Calu3 (cell line): ENCODE measurements around the gene ZBTB20. TPM values are rescaled to one million over a fixed set of nuclear protein-coding genes. Genes with fewer than 3 reads are reported as not detected.

Experiments
- BruUV-seq: library from RNA; stranded (reverse); fragments of 400-500 nt; replicated peaks from 2 replicates; lab custom pipeline; 2021; lab: Mats Ljungman, UMichigan
- CTCF ChIA-PET: fragments of 300-600 bp; sonication (Branson Sonifier 250); formaldehyde crosslinking; loops from one replicate; lab custom pipeline; 2022; ENCODE audit warnings: antibody characterized with exemption; lab: Charles Lee
- DNase-seq: peaks from one replicate; pipeline ENCODE4 v3.0.0; 2022
- H3K27ac Mint-ChIP-seq: one replicate; pipeline ENCODE4 v1.8.0; 2022; ENCODE audit warnings: mixed read lengths; ENCODE audit not compliant: unreplicated experiment
- H3K27me3 Mint-ChIP-seq: one replicate; pipeline ENCODE4 v1.8.0; 2022; ENCODE audit warnings: mixed read lengths; ENCODE audit not compliant: unreplicated experiment
- H3K36me3 Mint-ChIP-seq: one replicate; pipeline ENCODE4 v1.8.0; 2022; ENCODE audit warnings: mild to moderate bottlenecking, moderate library complexity, mixed read lengths; ENCODE audit not compliant: insufficient read depth, unreplicated experiment
- H3K4me1 Mint-ChIP-seq: one replicate; pipeline ENCODE4 v1.8.0; 2022; ENCODE audit warnings: mild to moderate bottlenecking, low read depth, mixed read lengths; ENCODE audit not compliant: unreplicated experiment
- H3K4me3 Mint-ChIP-seq: one replicate; pipeline ENCODE4 v1.8.0; 2022; ENCODE audit warnings: mild to moderate bottlenecking, low read depth, moderate library complexity, mixed read lengths; ENCODE audit not compliant: unreplicated experiment
- H3K9me3 Mint-ChIP-seq: one replicate; pipeline ENCODE4 v1.8.0; 2022; ENCODE audit warnings: low read depth, mixed read lengths; ENCODE audit not compliant: unreplicated experiment
- CTCF ChIP-seq: fragments of 200-600 bp; IDR thresholded peaks from one replicate; pipeline ENCODE4 v1.8.0; 2022; ENCODE audit warnings: antibody characterized with exemption; ENCODE audit not compliant: unreplicated experiment
- intact Hi-C: fragments of 100-400 bp; cut with micrococcal nuclease; formaldehyde crosslinking; loops from one replicate; pipeline ENCODE4 v1.10.0; 2022; ENCODE audit not compliant: unreplicated experiment
- total RNA-seq: library from RNA; stranded (reverse); gene quantifications from 2 replicates; pipeline ENCODE4 v1.2.3, GENCODE V29; 2022

The ZBTB20 gene
- total RNA-seq, 1 experiment from 2014 or later, result 24.1 TPM

GRCh38 chr3:114510201-114510600 lies 636.9 kb downstream of the ZBTB20 start:
- Mint-ChIP-seq H3K4me1 (peaks cover 13% of the 10 kb centered on the region), H3K27me3 (no peaks in the 10 kb centered on the region), H3K4me3 (no peak overlapping the region), H3K9me3 (no peaks in the 10 kb centered on the region), H3K27ac (no peak overlapping the region), H3K36me3 (peaks cover 5% of the 10 kb centered on the region)
- no peak for TF ChIP-seq CTCF
- intact Hi-C loops, result no loop called here
- DNase-seq, result no peak
- CTCF ChIA-PET, result no interaction called here
- no TSS peak for BruUV-seq

- H3K36me3 Mint-ChIP-seq, result peaks cover 5% of the 10 kb centered on the region
- no peak overlapping the region for H3K4me3 Mint-ChIP-seq
- BruUV-seq, result no TSS peak
- H3K27ac Mint-ChIP-seq, result no peak overlapping the region
- H3K27me3 Mint-ChIP-seq, result no peaks in the 10 kb centered on the region
- no peak for TF ChIP-seq CTCF
- intact Hi-C loops, result no loop called here
- H3K4me1 Mint-ChIP-seq, result peaks cover 17% of the 10 kb centered on the region
- CTCF ChIA-PET, result no interaction called here
- DNase-seq, result no peak
- H3K9me3 Mint-ChIP-seq, result no peaks in the 10 kb centered on the region
Observed at GRCh38 chr3:114509756-114510155, 637.3 kb downstream of the ZBTB20 start.

- no peak for DNase-seq
- Mint-ChIP-seq H3K4me3 (no peak overlapping the region), H3K9me3 (no peaks in the 10 kb centered on the region), H3K27me3 (no peaks in the 10 kb centered on the region), H3K36me3 (peaks cover 5% of the 10 kb centered on the region), H3K27ac (no peak overlapping the region), H3K4me1 (peaks cover 18% of the 10 kb centered on the region)
- no peak for TF ChIP-seq CTCF
- intact Hi-C loops, result no loop called here
- CTCF ChIA-PET, result interaction anchor here (0.7 kb wide), 2 partner anchors 29 to 180 kb away, joined by 5 to 6 read pairs; no protein-coding TSS in a partner anchor
- BruUV-seq, result no TSS peak
Observed at GRCh38 chr3:114508976-114509375, 638.1 kb downstream of the ZBTB20 start.

- Mint-ChIP-seq H3K4me1 (peaks cover 18% of the 10 kb centered on the region), H3K27ac (no peak overlapping the region), H3K27me3 (no peaks in the 10 kb centered on the region), H3K9me3 (no peaks in the 10 kb centered on the region), H3K36me3 (peaks cover 5% of the 10 kb centered on the region), H3K4me3 (no peak overlapping the region)
- DNase-seq, result no peak
- intact Hi-C loops, result no loop called here
- no TSS peak for BruUV-seq
- CTCF ChIA-PET, result interaction anchor here (0.5 kb wide), 1 partner anchor 717 kb away, joined by 5 read pairs; no protein-coding TSS in a partner anchor
- TF ChIP-seq CTCF, result no peak
Observed at GRCh38 chr3:114508208-114508607, 638.9 kb downstream of the ZBTB20 start.
